ENCODE data around the gene CDK19. TPM values are rescaled to one million over a fixed set of nuclear protein-coding genes. Genes with fewer than 3 reads are reported as not detected.

Gene CDK19
- total RNA-seq, 1 experiment from 2014 or later, result 24.3 TPM

GRCh38 chr6:110625883-110626282 lies 189.4 kb downstream of the CDK19 start:
- no peaks in the 10 kb centered on the region for H3K27me3 Mint-ChIP-seq (ENCODE audit: unreplicated experiment)
- no TSS peak for BruUV-seq (replicated peaks)
- intact Hi-C loops (cut with micrococcal nuclease; ENCODE audit: unreplicated experiment), result loop anchor here (5.0 kb wide), 1 partner anchor 46 kb away; no protein-coding TSS in a partner anchor
- H3K27ac Mint-ChIP-seq (ENCODE audit: unreplicated experiment), result no peak overlapping the region
- CTCF ChIA-PET, result interaction anchor here (0.7 kb wide), 1 partner anchor 324 kb away, joined by 4 read pairs; no protein-coding TSS in a partner anchor
- no peaks in the 10 kb centered on the region for H3K36me3 Mint-ChIP-seq (ENCODE audit: insufficient read depth, unreplicated experiment)
- H3K9me3 Mint-ChIP-seq (ENCODE audit: low read depth, unreplicated experiment), result no peaks in the 10 kb centered on the region
- no peak for DNase-seq
- H3K4me1 Mint-ChIP-seq (ENCODE audit: low read depth, unreplicated experiment), result peaks cover 28% of the 10 kb centered on the region
- H3K4me3 Mint-ChIP-seq (ENCODE audit: low read depth, unreplicated experiment), result no peak overlapping the region
- TF ChIP-seq CTCF (IDR thresholded peaks at IDR 0.05; ENCODE audit: unreplicated experiment), result no peak

GRCh38 chr6:110622912-110623578 lies 192.2 kb downstream of the CDK19 start:
- Mint-ChIP-seq H3K36me3 (ENCODE audit: insufficient read depth, unreplicated experiment) (peaks cover 15% of the 10 kb centered on the region), H3K4me1 (ENCODE audit: low read depth, unreplicated experiment) (peaks cover 29% of the 10 kb centered on the region), H3K27ac (ENCODE audit: unreplicated experiment) (no peak overlapping the region), H3K4me3 (ENCODE audit: low read depth, unreplicated experiment) (no peak overlapping the region), H3K9me3 (ENCODE audit: low read depth, unreplicated experiment) (no peaks in the 10 kb centered on the region), H3K27me3 (ENCODE audit: unreplicated experiment) (no peaks in the 10 kb centered on the region)
- TF ChIP-seq CTCF (IDR thresholded peaks at IDR 0.05; ENCODE audit: unreplicated experiment), result no peak
- CTCF ChIA-PET, result interaction anchor here (0.6 kb wide), 1 partner anchor 54 kb away, joined by 4 read pairs; no protein-coding TSS in a partner anchor
- BruUV-seq (replicated peaks), result no TSS peak
- DNase-seq, result no peak
- intact Hi-C loops (cut with micrococcal nuclease; ENCODE audit: unreplicated experiment), result no loop called here

GRCh38 chr6:110621061-110621460 lies 194.2 kb downstream of the CDK19 start:
- no peaks in the 10 kb centered on the region for H3K27me3 Mint-ChIP-seq (ENCODE audit: unreplicated experiment)
- DNase-seq, result no peak
- no peak for TF ChIP-seq CTCF (IDR thresholded peaks at IDR 0.05; ENCODE audit: unreplicated experiment)
- no peak overlapping the region for H3K4me3 Mint-ChIP-seq (ENCODE audit: low read depth, unreplicated experiment)
- H3K9me3 Mint-ChIP-seq (ENCODE audit: low read depth, unreplicated experiment), result no peaks in the 10 kb centered on the region
- H3K27ac Mint-ChIP-seq (ENCODE audit: unreplicated experiment), result no peak overlapping the region
- intact Hi-C loops (cut with micrococcal nuclease; ENCODE audit: unreplicated experiment), result no loop called here
- H3K36me3 Mint-ChIP-seq (ENCODE audit: insufficient read depth, unreplicated experiment), result peaks cover 16% of the 10 kb centered on the region
- H3K4me1 Mint-ChIP-seq (ENCODE audit: low read depth, unreplicated experiment), result peaks cover 27% of the 10 kb centered on the region
- BruUV-seq (replicated peaks), result no TSS peak
- CTCF ChIA-PET, result interaction anchor here (0.6 kb wide), 1 partner anchor 103 kb away, joined by 4 read pairs; no protein-coding TSS in a partner anchor

GRCh38 chr6:110620065-110620464 lies 195.2 kb downstream of the CDK19 start:
- Mint-ChIP-seq H3K9me3 (ENCODE audit: low read depth, unreplicated experiment) (no peaks in the 10 kb centered on the region), H3K36me3 (ENCODE audit: insufficient read depth, unreplicated experiment) (peaks cover 16% of the 10 kb centered on the region), H3K4me3 (ENCODE audit: low read depth, unreplicated experiment) (no peak overlapping the region), H3K4me1 (ENCODE audit: low read depth, unreplicated experiment) (peaks cover 17% of the 10 kb centered on the region), H3K27me3 (ENCODE audit: unreplicated experiment) (no peaks in the 10 kb centered on the region), H3K27ac (ENCODE audit: unreplicated experiment) (no peak overlapping the region)
- BruUV-seq (replicated peaks), result no TSS peak
- DNase-seq, result no peak
- TF ChIP-seq CTCF (IDR thresholded peaks at IDR 0.05; ENCODE audit: unreplicated experiment), result no peak
- intact Hi-C loops (cut with micrococcal nuclease; ENCODE audit: unreplicated experiment), result no loop called here
- CTCF ChIA-PET, result interaction anchor here (1.1 to 2.0 kb wide), 3 partner anchors 36 to 92 kb away, joined by 4 to 13 read pairs (median 5); no protein-coding TSS in a partner anchor
